Measurements from ENCODE around the gene SCN3B. TPM values are rescaled to one million over a fixed set of nuclear protein-coding genes. Genes with fewer than 3 reads are reported as not detected.

The SCN3B gene
- total RNA-seq, 1 experiment from 2014 or later = 0.79 TPM

DNA sequence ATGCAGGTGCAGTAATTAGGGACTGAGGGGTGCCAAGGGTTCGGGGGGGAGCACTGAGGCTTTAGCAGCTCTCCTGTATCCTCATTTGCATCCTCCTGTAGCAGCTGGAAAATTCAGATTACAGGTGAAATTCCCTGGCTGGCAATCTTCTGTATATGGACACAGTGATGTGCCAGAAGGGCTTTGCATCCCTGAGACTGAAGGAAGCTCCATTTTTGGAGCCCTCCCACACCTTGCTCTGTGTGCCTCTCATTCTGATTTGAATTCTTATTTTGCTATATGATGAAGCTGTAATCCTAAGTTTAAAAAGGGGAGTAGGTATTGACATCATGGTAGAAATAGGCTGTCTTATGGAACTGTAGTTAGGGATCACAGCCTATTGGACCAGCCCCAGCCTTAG, 46.6 kb downstream of the SCN3B start (continued):
- TF ChIP-seq, protein P1, sequence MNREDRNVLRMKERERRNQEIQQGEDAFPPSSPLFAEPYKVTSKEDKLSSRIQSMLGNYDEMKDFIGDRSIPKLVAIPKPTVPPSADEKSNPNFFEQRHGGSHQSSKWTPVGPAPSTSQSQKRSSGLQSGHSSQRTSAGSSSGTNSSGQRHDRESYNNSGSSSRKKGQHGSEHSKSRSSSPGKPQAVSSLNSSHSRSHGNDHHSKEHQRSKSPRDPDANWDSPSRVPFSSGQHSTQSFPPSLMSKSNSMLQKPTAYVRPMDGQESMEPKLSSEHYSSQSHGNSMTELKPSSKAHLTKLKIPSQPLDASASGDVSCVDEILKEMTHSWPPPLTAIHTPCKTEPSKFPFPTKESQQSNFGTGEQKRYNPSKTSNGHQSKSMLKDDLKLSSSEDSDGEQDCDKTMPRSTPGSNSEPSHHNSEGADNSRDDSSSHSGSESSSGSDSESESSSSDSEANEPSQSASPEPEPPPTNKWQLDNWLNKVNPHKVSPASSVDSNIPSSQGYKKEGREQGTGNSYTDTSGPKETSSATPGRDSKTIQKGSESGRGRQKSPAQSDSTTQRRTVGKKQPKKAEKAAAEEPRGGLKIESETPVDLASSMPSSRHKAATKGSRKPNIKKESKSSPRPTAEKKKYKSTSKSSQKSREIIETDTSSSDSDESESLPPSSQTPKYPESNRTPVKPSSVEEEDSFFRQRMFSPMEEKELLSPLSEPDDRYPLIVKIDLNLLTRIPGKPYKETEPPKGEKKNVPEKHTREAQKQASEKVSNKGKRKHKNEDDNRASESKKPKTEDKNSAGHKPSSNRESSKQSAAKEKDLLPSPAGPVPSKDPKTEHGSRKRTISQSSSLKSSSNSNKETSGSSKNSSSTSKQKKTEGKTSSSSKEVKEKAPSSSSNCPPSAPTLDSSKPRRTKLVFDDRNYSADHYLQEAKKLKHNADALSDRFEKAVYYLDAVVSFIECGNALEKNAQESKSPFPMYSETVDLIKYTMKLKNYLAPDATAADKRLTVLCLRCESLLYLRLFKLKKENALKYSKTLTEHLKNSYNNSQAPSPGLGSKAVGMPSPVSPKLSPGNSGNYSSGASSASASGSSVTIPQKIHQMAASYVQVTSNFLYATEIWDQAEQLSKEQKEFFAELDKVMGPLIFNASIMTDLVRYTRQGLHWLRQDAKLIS (CRISPR knock-in tag; IDR thresholded peaks at IDR 0.05; ENCODE audit: borderline replicate concordance) = no peak
- TF ChIP-seq TEAD4 (CRISPR knock-in tag; IDR thresholded peaks at IDR 0.05) = no peak
- no peak for TF ChIP-seq ETV6 (CRISPR knock-in tag; IDR thresholded peaks at IDR 0.05)
- no peak for TF ChIP-seq NR1H2 (CRISPR knock-in tag; IDR thresholded peaks at IDR 0.05)
- TF ChIP-seq, protein P2, sequence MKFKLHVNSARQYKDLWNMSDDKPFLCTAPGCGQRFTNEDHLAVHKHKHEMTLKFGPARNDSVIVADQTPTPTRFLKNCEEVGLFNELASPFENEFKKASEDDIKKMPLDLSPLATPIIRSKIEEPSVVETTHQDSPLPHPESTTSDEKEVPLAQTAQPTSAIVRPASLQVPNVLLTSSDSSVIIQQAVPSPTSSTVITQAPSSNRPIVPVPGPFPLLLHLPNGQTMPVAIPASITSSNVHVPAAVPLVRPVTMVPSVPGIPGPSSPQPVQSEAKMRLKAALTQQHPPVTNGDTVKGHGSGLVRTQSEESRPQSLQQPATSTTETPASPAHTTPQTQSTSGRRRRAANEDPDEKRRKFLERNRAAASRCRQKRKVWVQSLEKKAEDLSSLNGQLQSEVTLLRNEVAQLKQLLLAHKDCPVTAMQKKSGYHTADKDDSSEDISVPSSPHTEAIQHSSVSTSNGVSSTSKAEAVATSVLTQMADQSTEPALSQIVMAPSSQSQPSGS (CRISPR knock-in tag; IDR thresholded peaks at IDR 0.05; ENCODE audit: borderline replicate concordance, low read depth) = no peak
- TF ChIP-seq, protein P3, sequence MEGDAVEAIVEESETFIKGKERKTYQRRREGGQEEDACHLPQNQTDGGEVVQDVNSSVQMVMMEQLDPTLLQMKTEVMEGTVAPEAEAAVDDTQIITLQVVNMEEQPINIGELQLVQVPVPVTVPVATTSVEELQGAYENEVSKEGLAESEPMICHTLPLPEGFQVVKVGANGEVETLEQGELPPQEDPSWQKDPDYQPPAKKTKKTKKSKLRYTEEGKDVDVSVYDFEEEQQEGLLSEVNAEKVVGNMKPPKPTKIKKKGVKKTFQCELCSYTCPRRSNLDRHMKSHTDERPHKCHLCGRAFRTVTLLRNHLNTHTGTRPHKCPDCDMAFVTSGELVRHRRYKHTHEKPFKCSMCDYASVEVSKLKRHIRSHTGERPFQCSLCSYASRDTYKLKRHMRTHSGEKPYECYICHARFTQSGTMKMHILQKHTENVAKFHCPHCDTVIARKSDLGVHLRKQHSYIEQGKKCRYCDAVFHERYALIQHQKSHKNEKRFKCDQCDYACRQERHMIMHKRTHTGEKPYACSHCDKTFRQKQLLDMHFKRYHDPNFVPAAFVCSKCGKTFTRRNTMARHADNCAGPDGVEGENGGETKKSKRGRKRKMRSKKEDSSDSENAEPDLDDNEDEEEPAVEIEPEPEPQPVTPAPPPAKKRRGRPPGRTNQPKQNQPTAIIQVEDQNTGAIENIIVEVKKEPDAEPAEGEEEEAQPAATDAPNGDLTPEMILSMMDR (IDR thresholded peaks at IDR 0.05) = no peak

DNA sequence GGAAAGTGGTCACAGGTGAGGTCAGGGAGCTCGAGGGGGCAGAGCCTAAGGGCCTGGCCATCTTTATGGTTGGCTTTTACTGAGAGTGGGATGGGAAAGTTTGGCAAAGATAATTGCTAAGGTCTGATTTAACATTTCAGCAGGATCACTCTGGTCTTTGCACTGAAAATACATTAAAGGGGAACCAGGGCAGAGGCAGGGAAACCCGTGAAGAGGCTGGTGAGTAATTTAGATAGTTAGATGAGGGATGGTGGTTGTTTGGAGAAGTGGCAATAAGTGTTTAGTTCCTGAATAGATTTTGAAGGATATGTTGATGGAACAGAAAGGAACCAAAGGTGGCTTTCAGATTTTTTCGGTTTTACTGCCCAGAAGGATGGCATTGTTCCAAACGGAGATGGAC, 50.8 kb downstream of the SCN3B start:
- H3K4me3 Mint-ChIP-seq = no peak overlapping the region
- DNase-seq (ENCODE audit: low spot score) (no peak), ATAC-seq (no peak)
- TF ChIP-seq GRHL2 (CRISPR knock-in tag; IDR thresholded peaks at IDR 0.05; ENCODE audit: insufficient replicate concordance, severe bottlenecking) (no peak), ZNF416 (CRISPR knock-in tag; IDR thresholded peaks at IDR 0.05) (no peak)
- H3K4me1 Mint-ChIP-seq = no peaks in the 10 kb centered on the region
- H3K27me3 Mint-ChIP-seq (ENCODE audit: low read depth) = no peaks in the 10 kb centered on the region
- H3K27ac Mint-ChIP-seq = peak overlapping the region; percentile 22; the same call in 1 of the 2 replicates
- H3K9me3 Mint-ChIP-seq = no peaks in the 10 kb centered on the region
- POLR2A ChIA-PET = no interaction called here
- peaks cover 31% of the 10 kb centered on the region for H3K36me3 Mint-ChIP-seq
- CTCF ChIA-PET = no interaction called here

DNA sequence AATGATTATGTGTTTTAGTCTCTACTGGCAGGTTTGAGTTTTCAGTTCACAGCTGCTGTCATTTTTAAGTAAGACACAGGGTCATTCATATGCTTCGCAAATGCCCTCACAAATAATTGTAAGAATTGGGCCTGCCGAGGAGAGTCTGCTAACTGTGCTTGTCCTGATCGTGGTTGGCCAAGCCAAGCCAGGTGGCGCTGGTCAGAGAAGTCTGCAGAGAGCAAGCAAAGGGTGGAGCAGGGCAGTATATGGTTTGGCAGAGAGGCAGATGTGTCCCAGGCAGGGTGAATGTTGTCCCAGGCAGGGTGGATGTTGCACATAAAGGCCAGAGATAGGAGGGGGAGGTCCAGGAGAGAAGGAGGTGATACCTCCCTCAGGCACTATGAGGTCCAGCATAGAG, 52.7 kb downstream of the SCN3B start:
- Mint-ChIP-seq H3K4me3 (no peak overlapping the region), H3K36me3 (peaks cover 30% of the 10 kb centered on the region)
- ATAC-seq = peak; percentile 67
- TF ChIP-seq, protein P4, sequence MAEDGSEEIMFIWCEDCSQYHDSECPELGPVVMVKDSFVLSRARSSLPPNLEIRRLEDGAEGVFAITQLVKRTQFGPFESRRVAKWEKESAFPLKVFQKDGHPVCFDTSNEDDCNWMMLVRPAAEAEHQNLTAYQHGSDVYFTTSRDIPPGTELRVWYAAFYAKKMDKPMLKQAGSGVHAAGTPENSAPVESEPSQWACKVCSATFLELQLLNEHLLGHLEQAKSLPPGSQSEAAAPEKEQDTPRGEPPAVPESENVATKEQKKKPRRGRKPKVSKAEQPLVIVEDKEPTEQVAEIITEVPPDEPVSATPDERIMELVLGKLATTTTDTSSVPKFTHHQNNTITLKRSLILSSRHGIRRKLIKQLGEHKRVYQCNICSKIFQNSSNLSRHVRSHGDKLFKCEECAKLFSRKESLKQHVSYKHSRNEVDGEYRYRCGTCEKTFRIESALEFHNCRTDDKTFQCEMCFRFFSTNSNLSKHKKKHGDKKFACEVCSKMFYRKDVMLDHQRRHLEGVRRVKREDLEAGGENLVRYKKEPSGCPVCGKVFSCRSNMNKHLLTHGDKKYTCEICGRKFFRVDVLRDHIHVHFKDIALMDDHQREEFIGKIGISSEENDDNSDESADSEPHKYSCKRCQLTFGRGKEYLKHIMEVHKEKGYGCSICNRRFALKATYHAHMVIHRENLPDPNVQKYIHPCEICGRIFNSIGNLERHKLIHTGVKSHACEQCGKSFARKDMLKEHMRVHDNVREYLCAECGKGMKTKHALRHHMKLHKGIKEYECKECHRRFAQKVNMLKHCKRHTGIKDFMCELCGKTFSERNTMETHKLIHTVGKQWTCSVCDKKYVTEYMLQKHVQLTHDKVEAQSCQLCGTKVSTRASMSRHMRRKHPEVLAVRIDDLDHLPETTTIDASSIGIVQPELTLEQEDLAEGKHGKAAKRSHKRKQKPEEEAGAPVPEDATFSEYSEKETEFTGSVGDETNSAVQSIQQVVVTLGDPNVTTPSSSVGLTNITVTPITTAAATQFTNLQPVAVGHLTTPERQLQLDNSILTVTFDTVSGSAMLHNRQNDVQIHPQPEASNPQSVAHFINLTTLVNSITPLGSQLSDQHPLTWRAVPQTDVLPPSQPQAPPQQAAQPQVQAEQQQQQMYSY (CRISPR knock-in tag; IDR thresholded peaks at IDR 0.05) = no peak
- no peak for TF ChIP-seq ZBTB21 (CRISPR knock-in tag; IDR thresholded peaks at IDR 0.05; ENCODE audit: borderline replicate concordance)
- TF ChIP-seq, protein P5, sequence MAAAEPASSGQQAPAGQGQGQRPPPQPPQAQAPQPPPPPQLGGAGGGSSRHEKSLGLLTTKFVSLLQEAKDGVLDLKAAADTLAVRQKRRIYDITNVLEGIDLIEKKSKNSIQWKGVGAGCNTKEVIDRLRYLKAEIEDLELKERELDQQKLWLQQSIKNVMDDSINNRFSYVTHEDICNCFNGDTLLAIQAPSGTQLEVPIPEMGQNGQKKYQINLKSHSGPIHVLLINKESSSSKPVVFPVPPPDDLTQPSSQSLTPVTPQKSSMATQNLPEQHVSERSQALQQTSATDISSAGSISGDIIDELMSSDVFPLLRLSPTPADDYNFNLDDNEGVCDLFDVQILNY (CRISPR knock-in tag; IDR thresholded peaks at IDR 0.05) = no peak
- TF ChIP-seq, protein P6, sequence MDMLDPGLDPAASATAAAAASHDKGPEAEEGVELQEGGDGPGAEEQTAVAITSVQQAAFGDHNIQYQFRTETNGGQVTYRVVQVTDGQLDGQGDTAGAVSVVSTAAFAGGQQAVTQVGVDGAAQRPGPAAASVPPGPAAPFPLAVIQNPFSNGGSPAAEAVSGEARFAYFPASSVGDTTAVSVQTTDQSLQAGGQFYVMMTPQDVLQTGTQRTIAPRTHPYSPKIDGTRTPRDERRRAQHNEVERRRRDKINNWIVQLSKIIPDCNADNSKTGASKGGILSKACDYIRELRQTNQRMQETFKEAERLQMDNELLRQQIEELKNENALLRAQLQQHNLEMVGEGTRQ (CRISPR knock-in tag; IDR thresholded peaks at IDR 0.05) = no peak
- no peak for TF ChIP-seq NR2C2 (CRISPR knock-in tag; IDR thresholded peaks at IDR 0.05)
- TF ChIP-seq, protein P7, sequence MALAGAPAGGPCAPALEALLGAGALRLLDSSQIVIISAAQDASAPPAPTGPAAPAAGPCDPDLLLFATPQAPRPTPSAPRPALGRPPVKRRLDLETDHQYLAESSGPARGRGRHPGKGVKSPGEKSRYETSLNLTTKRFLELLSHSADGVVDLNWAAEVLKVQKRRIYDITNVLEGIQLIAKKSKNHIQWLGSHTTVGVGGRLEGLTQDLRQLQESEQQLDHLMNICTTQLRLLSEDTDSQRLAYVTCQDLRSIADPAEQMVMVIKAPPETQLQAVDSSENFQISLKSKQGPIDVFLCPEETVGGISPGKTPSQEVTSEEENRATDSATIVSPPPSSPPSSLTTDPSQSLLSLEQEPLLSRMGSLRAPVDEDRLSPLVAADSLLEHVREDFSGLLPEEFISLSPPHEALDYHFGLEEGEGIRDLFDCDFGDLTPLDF (CRISPR knock-in tag; IDR thresholded peaks at IDR 0.05) = no peak
- TF ChIP-seq NR1H2 (CRISPR knock-in tag; IDR thresholded peaks at IDR 0.05) = no peak
- TF ChIP-seq RELA (CRISPR knock-in tag; IDR thresholded peaks at IDR 0.05; ENCODE audit: borderline replicate concordance) = no peak
- TF ChIP-seq, protein P8, sequence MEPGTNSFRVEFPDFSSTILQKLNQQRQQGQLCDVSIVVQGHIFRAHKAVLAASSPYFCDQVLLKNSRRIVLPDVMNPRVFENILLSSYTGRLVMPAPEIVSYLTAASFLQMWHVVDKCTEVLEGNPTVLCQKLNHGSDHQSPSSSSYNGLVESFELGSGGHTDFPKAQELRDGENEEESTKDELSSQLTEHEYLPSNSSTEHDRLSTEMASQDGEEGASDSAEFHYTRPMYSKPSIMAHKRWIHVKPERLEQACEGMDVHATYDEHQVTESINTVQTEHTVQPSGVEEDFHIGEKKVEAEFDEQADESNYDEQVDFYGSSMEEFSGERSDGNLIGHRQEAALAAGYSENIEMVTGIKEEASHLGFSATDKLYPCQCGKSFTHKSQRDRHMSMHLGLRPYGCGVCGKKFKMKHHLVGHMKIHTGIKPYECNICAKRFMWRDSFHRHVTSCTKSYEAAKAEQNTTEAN (CRISPR knock-in tag; IDR thresholded peaks at IDR 0.05) = no peak

More for the DNA sequence above, 52.7 kb downstream of the SCN3B start:
- H3K27me3 Mint-ChIP-seq (ENCODE audit: low read depth) = no peaks in the 10 kb centered on the region
- ChIA-PET CTCF (interaction anchor here (0.8 to 2.0 kb wide), 2 partner anchors 11 to 21 kb away, joined by 3 to 11 read pairs; no protein-coding TSS in a partner anchor), POLR2A (no interaction called here)
- H3K27ac Mint-ChIP-seq = no peak overlapping the region
- no peak for DNase-seq (ENCODE audit: low spot score)
- H3K9me3 Mint-ChIP-seq = no peaks in the 10 kb centered on the region
- no peaks in the 10 kb centered on the region for H3K4me1 Mint-ChIP-seq
